GM18508 (cell line): ENCODE measurements around the gene CMPK2.
"Not testable (repeated sequence)": the region's sequence is repeated elsewhere in the genome, so short reads cannot be mapped to it uniquely, and the experiment has no call there.

Experiments used
- ATAC-seq: cut with Tn5 transposase; IDR thresholded peaks from one replicate; pipeline ENCODE4 v1.9.1; 2021; ENCODE audit warnings: moderate number of reproducible peaks; ENCODE audit not compliant: insufficient read depth, unreplicated experiment

Gene CMPK2

DNA sequence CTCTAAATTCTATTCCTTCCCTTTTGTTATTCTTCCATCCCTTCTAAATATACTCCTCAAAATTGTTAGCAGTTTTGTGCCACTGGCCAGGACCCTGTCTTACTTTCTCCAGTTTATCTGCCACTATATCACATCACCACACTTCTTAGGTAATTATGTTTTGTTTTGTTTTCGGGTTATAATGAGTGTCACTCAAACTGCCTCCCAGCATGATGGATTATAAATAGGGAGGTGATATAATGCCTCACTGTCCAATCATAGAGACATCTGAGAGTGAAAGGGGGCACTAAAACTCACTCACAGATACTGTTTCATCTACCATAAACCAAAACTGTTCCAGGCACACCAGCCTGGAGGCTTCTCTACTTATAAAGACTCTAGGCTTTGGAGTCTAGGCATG lies 15.3 kb upstream of the CMPK2 start:
- ATAC-seq = no peak

DNA sequence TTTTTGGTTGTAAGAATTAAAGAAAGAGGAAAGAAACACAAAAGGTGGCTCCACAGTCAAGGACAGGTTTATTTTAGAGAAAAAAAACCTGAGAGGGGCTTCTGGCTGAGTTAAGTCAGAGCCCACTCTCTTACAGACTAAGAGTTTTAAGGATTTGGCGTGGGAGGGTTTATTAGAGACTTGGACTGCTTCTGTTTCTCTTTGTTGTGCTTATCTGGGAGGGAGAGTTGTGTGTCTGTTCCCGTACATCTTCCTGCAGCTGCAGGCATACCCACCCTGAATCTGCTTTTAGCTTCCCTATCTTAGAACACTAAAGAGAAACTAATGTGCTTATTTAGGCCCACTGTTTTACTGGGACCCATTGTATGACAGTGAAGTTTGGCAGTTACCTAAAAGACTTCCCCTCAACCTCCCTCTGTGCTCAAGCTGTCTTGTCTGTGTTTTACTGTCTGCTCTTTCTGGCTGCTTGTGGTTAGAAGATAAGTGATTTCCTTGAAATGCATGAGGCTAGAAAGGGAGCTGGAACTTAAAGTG lies 14.6 kb upstream of the CMPK2 start:
- ATAC-seq = no peak

DNA sequence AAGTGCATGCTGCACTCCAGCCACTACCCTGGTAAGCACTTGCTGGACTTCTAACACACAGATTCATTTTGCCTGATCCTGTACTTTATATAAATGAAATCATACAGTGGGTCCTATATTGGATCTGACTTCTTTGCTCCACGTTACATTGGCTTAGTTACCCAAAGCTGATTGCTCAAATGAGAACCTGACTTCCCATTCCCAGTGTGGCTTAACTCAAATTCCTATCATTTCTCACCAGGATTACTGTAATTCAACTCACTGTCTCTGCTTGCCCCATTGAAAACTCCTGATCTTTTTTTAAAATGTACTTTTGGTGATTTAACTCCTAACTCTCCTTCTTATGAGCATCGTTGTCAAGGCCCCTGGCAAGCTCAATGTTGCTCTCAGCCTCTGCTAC lies 13.3 kb upstream of the CMPK2 start:
- no peak for ATAC-seq

DNA sequence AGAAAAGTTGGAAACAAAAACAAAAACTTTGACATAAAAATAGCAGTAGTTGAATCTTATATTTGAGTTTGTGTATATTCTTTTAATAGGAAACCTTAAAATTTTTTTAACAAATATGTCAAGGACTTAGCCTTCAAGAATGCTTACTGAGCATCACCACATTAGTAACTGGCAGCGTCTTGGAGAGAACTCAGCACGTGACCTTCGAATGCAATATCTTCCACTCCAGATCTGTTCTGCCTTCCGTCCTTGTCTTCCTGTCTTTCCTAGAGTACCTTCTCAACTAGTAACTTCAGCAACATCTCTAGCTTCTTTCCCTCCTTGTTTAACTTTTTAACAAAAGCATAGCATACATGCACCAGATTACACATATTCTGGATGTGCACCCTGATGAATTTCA lies 12.8 kb upstream of the CMPK2 start:
- ATAC-seq = no peak

DNA sequence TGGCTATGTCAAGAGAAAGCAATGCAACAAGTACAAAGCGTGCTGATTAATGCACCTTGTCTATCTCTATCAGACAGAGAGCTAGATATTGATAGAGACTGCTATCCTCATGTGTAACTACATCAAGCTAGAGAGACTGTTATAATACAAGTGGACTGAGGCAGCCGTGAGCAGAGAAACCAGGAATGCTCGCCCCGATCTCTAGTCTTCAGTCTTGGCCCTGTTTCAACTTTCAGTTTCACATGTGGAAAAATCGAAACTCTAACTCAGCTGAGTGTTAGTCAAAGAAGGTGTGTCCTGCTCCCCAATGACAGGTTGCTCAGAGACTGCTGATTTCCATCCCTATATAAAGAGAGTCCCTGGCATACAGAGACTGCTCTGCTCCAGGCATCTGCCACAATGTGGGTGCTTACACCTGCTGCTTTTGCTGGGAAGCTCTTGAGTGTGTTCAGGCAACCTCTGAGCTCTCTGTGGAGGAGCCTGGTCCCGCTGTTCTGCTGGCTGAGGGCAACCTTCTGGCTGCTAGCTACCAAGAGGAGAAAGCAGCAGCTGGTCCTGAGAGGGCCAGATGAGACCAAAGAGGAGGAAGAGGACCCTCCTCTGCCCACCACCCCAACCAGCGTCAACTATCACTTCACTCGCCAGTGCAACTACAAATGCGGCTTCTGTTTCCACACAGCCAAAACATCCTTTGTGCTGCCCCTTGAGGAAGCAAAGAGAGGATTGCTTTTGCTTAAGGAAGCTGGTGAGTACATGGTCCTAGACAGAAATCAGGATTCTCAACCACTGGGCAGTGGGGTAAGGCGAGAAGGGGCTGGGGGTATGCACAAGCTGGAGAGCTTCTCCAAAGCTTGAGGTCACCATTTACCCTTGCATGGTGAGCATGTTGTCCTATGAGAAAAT lies 11.9 kb upstream of the CMPK2 start, which contains the start of gene RSAD2:
TSS of gene RSAD2 (plus strand) at position 376 of the 903 bp plus-strand sequence. CDS start at position 400, 24 bp downstream.
- peak; percentile 71 for ATAC-seq

DNA sequence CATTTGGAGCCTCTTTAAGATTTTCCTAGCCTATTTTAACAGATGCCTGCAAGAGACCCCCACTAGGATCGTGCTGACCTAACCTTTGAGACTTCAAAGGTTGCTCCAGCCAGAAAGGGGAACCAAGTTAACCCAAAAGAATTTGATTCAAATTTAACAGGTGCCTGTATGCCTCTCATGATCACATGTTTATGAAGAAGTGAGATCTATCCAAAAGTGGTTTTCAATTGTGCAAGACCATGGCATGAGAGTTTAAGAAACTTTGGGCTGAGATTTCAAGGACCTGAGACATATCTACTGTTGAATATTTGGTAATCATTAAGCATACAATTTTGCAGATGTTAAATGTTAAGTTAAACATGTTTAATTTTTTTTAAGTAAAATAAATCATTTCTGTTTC lies 10.6 kb upstream of the CMPK2 start:
- no peak for ATAC-seq

DNA sequence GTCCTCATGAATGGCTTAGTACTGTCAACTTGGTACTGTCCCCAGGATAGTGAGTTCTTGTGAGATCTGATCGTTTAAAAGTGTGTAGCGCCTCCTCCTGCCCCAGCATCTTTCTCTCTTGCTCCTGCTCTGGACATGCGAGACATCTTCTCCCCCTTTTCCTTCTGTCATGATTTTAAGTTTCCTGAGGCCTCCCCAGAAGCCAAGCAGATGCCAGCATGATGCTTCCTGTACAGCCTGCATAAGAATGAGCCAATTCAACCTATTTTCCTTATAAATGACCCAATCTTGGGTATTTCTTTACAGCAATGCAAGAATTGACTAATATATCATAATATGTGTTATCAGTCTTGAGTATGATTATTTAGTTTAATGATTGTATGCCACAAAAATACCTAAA lies 8.3 kb upstream of the CMPK2 start:
- ATAC-seq = no peak

DNA sequence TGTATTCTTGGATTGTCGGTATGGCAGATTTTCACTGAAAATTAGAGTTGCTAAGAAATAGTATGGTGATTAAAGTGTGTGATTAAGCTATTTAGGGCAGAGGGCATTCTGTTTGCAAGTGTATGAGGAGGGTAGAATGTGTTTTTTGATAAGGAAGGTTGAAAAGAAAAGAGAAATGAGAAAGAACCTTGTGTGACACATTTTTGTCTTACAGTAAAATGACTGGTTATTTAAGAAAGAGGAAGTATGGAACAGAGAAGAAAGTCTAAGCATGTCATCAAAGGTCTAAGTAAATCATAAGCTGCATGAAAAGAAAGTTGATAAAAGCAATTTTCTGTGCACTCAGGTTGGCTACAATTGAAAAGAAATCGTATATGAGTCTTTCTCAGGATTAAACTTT lies 6.7 kb upstream of the CMPK2 start:
- peak; percentile 68 for ATAC-seq

DNA sequence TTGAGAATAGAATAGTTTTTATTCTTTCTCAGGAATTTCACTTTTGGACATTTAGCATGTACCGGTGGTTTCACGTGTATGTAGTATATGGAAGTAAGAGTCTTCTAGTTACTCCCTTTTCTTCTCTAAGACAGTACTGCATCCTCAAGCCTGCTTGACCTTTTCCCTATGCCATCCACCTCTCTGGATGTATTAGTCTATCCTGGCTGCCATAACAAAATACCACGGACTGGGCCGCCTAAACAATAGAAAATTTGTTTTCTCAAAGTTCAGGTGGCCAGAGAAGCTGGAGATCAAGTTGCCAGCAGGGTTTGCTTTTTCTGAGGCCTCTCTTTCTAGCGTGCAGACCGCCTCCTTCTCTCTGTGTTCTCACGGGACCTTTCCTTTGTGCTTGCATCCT lies 1.3 kb upstream of the CMPK2 start:
- ATAC-seq = no peak

DNA sequence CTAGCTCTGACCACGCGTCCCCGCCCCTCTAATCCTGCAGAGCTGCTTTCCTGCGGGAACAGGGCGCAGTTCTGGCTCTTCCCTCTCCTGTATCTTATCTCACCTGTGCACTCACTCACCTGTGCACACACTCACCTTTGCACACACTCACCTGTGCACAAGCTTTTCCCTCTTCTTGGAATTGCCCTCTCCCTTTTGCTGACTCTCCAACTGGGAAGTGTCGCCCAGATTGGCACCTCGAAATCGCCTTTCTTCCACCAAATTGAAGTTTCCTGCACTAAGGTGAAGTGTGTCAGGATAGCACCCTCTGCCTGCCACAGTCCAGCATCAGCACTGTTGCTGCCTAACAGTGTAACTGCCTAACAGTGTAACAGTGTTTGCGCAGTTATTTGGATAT lies 566 bp upstream of the CMPK2 start:
- ATAC-seq = no peak

DNA sequence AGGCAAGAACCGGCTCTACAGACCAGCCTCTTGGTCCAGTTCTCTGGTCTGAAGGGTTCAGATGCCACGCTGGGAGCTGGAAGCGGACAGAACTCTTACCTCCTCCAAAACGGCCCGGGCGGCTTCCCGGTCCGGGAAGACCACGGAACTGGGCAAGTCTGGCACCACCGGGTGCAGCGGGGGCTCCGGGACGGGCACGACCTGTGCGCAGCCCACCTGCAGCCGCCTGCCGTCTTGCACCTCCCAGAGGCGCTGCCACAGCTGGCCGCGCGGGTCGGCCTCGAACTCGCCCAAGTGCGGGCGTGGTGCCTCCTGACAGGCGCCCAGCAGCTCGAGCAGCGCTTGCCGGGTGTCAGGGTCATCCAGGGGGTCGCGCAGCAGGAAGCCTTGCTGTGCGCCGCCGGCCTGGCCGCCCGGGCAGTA lies 773 bp downstream of the CMPK2 start:
- ATAC-seq = peak; percentile 20

DNA sequence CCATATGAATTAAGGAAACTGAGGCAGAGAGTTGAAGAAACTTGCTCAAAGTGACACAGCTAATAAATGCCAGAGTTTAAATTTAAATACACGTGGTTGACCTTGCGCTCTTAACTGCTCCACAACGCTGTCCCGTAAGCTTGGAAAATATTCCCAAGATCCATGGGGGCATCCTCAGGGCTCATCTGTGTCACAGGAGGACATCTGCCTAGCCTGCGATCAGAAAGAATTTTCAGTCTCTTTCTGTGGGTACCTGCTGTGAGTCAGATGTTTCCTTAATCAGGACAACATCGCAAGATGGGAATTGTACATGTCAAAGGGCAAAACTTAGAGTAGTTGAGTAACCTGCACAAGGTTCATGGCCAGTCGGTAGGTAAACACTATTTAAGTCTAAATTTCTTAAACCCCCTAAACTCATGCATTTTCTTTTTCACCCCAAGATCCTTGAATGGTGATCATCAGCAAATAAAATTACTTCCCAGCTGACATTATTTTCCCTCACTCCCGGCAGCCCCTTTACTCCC lies 1.4 kb downstream of the CMPK2 start:
- no peak for ATAC-seq

DNA sequence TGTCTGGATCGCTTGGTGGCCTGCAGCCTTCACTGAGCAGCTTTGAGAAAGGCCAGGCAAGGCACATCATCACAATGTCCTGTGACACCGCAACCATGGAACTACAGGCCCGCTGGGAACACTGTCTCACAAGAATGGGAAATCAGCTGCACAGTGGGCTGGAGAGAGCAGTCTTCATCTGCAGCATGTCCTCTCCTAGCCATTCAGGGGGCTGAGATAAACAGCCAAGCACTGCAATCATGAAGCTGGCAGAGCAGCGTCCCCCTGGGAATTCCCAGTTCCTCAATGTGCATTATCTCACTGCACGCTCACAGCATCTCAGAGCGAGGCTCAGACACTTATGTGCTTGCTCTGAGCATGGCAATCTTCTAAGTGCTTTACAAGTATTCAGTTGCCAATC lies 1.9 kb downstream of the CMPK2 start:
- no peak for ATAC-seq

DNA sequence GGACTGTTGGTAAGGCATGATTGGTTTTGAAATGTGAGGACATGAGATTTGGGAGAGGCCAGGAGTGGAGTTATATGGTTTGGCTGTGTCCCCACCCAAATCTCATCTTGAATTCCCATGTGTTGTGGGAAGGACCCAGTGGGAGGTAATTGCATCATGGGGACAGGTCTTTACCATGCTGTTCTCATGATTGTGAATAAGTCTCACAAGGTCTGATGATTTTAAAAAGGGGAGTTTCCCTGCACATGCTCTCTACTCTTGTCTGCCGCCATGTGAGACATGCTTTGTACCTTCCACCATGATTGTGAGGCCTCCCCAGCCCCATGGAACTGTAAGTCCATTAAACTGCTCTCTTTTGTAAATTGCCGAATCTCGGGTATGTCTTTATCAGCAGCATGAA lies 5.4 kb downstream of the CMPK2 start:
- no peak for ATAC-seq

DNA sequence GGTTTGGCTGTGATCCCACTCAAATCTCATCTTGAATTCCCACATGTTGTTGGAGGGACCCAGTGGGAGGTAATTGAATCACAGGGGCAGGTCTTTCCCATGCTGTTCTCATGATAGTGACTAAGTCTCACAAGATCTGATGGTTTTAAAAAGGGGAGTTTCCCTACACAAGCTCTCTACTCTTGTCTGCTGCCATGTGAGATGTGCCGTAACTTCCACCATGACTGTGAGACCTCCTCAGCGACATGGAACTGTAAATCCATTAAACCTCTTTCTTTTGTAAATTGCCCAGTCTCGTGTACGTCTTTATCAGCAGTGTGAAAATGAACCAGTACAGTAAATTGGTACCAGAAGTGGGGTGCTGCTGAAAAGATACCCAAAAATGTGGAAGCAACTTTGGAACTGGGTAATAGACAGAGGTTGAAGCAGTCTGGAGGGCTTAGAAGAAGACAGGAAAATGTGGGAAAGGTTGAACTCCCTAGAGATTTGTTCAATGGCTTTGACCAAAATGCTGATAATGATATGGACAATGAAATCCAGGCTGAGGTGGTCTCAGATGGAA lies 7.2 kb downstream of the CMPK2 start:
- ATAC-seq = not testable (repeated sequence)

DNA sequence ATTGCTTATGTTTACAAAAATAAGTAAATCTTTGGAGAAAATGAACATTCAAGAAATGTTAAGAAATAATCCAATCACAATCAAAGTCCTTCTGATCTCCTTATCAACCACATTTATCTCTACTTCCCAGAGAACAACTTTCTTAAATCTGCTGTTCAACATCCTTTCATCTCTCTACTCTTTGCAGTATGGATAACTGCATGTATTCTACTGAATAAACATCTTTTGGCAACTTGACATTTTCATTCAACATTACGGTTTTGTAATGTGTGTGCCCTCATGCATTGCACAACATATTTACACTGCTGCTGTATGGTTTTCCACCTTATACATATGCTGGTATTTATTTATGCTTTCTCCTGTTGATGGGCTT lies 9.2 kb downstream of the CMPK2 start:
- no peak for ATAC-seq

DNA sequence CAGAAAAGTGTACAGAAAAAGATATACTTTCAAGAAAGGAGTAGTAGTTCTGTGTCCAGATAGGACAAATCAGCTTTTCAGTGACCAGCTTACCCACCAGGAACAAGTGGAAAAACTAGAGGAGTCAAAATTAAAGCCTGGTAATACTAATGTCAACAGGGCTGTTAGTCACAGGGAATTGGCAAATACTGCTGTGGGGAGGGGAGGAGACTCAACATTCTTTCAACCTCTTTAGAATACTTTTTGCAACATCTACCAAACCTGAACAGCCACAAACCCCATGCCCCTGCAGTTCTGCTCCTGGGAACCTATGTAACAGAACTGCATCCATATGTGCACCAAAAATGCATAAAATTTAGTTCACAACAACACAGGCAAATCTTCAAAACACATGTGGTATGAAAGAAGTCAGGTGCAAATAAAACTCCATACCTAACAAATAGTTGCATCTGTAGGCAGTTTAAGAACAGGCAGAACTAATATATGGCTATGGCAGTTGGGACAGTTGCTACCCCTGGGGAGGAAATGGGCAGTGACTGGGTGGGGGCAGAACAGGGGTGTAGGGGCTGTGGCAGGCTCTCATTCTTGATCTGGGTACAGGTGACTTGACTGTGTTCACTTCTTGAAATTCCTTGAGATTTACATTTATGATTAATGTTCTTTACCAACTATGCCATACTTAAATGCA lies 9.7 kb downstream of the CMPK2 start:
- ATAC-seq = no peak

DNA sequence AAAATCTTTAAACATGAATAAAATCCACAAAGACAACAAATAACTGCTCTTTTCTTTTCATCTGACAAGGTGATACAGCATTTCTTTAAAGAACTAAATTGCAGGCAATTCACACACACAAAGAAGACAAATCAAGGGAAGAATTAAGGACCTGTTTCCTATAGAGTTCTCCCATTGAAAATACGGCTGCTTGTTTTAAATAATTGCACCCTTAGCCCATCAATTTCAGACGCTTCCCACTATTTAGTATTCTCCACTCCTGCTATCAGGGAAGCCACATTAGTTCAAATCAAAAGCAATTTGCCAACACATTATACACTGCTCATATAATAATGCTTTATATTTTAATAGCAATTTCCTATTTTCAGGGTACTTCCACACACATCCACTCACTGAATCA lies 11.3 kb downstream of the CMPK2 start:
- no peak for ATAC-seq

DNA sequence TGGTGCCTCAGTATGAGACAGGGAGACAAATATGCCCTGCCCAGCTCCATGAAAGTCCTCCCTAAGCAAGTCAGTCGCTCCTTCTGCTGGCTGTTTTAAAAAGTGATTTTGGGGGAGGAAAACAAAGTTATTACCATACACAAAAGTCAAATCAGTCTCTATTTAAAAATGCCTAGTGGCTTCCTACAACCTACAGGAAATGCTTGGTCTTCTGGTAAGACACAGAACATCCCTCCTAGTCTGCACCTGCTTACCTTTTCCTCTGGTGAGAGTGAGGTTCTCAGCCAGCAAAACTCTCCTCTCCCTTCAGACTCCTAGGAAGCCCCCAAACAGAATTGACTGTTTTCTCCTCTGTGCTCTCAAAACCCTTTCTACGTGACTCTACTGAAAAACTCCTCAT lies 13.5 kb downstream of the CMPK2 start:
- ATAC-seq = no peak

DNA sequence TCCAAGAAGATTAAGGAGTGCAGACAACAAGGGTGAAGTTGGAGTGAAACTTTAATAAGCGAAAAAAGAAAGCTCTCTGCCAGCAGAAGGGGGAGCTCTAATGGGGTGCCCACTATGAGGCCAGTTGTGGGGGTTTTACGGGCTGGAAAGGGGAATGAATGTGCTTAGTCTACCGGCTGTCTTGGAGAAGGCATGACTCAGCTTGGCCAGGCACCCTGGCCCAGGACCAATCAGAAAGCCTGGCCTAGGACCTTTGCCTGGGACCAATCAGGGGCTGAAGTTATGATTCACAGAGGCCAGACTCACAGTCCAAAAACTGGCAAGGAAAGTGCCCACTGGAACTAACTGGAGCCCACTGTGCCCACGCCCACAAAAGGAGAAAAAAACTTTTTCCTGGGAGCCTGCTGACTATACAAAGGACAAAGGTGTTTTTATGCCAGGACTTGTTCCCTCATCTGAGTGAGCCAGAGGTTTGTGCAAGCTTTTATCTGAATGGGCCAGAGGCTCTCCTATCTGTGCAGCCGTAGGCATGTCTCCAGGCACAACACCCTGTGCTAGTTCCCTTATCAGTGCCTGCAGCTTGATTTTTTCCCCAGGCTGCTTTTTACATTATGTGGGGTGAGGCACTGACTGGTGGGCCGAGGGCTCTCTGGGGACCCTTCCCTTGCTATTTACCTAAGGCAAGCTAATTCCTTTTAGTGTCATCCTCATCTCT lies 18.6 kb downstream of the CMPK2 start:
- ATAC-seq = no peak
